ENCODE data around the gene LRP8.

DNA sequence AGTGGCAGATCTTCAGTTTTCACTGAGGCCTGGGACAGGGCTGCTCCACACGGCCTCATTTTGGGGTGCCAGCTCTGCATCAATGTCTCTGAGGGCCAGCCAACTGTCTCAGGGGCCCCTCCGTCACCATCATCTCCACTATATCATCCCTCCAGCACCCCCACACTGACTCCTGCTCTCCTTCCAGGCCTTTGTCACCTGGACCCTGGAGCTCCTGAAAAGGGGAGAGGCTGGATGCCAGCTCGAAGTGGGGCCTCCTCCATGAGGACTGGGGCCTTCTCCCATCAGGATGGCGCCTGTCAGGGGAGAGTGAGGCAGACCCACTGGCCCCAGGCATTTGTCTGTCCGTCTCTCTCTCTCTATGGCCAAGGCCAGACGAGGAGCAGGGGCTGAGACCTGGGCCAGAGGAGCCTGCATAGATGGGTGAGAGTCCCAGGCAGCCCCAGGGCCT is 44.7 kb upstream of the LRP8 start:
- TF ChIP-seq POLR2AphosphoS5 (IDR thresholded peaks at IDR 0.05) = no peak
- TF ChIP-seq POLR2A (IDR thresholded peaks at IDR 0.05) = no peak
- TF ChIP-seq, protein P1, sequence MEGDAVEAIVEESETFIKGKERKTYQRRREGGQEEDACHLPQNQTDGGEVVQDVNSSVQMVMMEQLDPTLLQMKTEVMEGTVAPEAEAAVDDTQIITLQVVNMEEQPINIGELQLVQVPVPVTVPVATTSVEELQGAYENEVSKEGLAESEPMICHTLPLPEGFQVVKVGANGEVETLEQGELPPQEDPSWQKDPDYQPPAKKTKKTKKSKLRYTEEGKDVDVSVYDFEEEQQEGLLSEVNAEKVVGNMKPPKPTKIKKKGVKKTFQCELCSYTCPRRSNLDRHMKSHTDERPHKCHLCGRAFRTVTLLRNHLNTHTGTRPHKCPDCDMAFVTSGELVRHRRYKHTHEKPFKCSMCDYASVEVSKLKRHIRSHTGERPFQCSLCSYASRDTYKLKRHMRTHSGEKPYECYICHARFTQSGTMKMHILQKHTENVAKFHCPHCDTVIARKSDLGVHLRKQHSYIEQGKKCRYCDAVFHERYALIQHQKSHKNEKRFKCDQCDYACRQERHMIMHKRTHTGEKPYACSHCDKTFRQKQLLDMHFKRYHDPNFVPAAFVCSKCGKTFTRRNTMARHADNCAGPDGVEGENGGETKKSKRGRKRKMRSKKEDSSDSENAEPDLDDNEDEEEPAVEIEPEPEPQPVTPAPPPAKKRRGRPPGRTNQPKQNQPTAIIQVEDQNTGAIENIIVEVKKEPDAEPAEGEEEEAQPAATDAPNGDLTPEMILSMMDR (IDR thresholded peaks at IDR 0.05) = no peak
- TF ChIP-seq EP300 (IDR thresholded peaks at IDR 0.05) = no peak

All from gastroesophageal sphincter (tissue), 3 donors.